Pulmonary artery endothelial cell (primary cell): ENCODE measurements around the gene MYO18B. TPM values are rescaled to one million over a fixed set of nuclear protein-coding genes. Genes with fewer than 3 reads are reported as not detected.

Experiments
- DNase-seq: peaks from one replicate; pipeline ENCODE4 v3.0.0-alpha.2; 2011; ENCODE audit warnings: low read depth, low spot score
- total RNA-seq: library from RNA; depleted of rRNA; stranded (reverse); fragments of >200 nt; gene quantifications from 2 replicates; pipeline ENCODE4 v1.2.3, GENCODE V29; 2014

Gene MYO18B
- total RNA-seq, 1 donor from 2014 or later: not detected

DNA sequence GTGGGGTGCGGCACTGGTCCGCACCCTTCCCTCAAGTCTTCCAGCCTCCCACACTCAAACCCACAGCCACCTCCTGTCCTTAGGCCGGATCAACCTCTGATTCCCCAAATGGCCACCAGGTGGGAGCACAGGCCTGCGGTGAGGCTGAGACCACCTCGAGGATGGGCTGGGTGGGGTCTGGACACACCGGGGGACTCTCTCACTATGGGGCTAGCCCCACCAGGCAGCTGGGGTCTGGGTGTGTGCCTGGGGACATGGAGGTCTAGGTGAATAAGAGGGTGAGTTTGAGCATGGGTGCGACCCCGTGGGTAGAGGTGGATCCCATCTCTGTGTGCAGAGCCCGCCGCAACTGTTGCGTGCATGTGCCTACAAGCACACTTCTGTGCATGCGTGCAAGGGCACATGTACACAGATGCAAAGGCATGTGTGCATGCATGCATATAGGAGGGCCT, 32.6 kb downstream of the MYO18B start:
- DNase-seq: no peak

- DNase-seq: no peak
Observed at GRCh38 chr22:25775531-25775930, 33.5 kb downstream of the MYO18B start.

DNA sequence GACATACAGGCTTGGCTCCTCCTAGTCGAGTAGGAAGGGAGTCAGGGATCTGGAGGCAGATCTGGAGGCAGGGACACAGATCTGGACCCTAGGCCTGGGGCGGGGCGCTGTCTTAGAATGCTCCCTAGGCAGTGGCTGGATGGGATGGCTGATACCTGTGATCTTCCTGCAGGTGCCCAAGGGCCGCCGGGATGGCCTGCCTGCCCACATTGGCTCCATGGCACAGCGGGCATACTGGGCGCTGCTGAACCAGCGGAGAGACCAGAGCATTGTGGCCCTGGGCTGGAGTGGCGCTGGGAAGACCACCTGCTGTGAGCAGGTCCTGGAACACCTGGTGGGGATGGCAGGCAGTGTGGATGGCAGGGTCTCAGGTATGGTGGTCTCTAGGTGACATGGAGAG, 35.4 kb downstream of the MYO18B start:
- DNase-seq: no peak

- DNase-seq: no peak
Observed at GRCh38 chr22:25777870-25778269, 35.9 kb downstream of the MYO18B start.

- no peak for DNase-seq
Observed at GRCh38 chr22:25779426-25779825, 37.4 kb downstream of the MYO18B start.

DNA sequence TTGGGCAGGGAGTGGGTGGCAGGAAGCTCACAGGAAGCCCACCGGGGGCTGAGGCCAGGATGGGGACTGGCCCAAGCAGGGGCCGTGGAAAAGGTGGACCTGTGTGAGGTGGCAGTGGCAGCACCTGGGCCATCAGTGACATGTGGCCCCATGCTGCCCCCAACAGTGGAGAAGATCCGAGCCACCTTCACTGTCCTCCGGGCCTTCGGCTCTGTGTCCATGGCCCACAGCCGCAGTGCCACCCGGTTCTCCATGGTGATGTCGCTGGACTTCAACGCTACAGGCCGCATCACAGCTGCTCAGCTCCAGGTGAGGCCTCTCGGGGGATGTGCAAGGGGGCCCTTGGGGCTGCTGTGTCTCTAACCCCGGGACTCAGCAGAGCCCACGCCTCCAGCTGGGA, 37.9 kb downstream of the MYO18B start:
- DNase-seq: no peak

GRCh38 chr22:25780673-25781072, 38.7 kb downstream of the MYO18B start:
- DNase-seq: no peak

GRCh38 chr22:25781801-25782200, 39.8 kb downstream of the MYO18B start:
- no peak for DNase-seq

- DNase-seq: no peak
Observed at GRCh38 chr22:25782831-25783230, 40.8 kb downstream of the MYO18B start.

- DNase-seq: no peak
Observed at GRCh38 chr22:25783856-25784255, 41.9 kb downstream of the MYO18B start.

GRCh38 chr22:25786165-25786564, 44.2 kb downstream of the MYO18B start:
- no peak for DNase-seq

- no peak for DNase-seq
Observed at GRCh38 chr22:25791556-25791955, 49.6 kb downstream of the MYO18B start.

GRCh38 chr22:25795478-25795877, 53.5 kb downstream of the MYO18B start:
- DNase-seq: no peak

DNA sequence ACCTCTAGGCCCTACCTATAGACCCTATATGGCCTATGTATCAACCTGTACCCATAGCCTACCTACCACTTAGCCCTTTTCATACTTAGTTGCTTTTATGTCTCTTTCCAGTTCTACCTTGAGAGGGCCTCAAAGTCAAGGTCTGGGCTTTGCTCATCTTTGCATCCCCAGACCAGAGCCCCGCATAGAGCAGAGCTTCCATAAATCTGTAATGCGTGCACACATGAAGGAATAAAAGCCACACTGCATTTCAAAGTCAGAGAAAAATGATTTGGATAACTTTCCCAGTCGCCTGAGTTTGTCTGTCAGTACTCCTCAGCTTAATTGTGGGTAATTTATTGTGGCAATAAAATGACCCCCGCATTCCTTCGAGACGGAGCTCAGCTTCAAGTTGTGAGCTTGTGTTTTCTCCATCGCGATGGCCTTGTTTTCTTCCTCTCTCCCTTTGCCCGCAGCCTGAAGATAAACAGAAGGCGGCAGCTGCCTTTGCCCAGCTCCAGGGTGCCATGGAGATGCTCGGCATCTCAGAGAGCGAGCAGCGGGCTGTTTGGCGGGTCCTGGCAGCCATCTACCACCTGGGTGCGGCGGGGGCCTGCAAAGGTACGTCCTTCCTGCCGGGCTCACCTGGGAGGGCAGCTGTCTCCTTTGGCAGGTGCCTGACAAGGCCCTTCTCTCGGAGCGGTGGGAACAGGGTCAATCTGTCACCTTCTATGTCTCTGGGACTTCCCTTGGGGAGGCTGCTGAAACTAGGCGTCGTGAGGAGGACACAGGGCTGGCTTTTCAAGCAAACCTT, 55.7 kb downstream of the MYO18B start:
- no peak for DNase-seq

- no peak for DNase-seq
Observed at GRCh38 chr22:25800766-25801165, 58.8 kb downstream of the MYO18B start.

DNA sequence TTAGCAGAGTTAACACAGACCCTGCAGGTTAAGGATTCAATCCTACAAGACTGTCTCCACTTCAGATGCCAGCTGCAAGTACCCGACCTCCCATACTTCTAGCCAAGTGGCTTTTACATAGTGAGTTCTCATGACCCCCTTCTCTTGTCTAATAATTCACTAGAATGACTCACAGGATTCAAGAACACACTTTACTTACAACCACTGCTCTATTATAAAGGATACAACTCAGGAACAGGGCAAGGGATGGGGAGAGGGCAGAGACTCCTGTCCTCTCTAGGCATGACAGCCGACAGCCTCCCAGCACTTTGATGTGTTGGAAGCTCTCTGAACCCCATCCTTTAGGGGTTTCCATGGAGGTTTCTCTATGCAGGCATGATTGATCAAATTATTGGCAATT, 60.0 kb downstream of the MYO18B start:
- no peak for DNase-seq

DNA sequence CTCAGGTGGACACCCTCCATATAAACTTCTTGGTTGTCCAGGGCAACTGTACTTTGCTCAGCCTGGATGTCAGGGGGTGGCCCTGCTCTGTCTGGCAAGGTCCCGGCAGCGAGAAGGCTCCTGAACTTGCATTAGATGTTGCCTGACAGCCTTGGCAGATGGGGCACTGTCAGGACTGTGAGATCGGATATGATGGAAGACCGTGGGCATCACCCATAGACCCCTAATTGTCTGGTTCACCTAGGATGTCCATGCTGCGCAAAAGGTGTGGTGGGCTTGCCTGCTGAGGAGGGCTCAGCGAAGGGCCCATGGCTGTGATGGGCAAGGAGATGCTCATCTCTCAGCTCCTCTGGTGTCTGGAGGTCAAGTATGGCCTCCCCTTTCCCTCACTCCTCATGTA, 62.7 kb downstream of the MYO18B start:
- no peak for DNase-seq

DNA sequence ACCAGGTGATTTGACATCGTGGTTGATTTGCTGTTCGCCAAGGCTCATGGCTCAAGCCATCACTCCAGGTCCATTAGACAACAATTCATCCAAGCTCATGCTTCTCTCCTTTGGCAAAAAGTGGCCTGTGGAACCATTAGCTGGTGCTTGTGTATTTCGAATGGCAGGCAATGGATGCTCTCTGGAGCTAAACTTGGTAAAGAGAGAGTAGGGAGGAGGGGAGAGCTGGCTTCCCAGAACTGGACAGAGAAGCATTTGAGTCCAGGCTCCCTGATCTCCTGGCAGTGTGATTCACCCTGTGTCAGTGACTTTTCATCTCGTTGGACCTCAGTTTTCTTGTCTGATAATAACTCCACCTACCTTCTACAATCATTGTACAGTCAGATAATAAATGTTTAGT, 64.6 kb downstream of the MYO18B start:
- no peak for DNase-seq

- no peak for DNase-seq
Observed at GRCh38 chr22:25814685-25815084, 72.7 kb downstream of the MYO18B start.

DNA sequence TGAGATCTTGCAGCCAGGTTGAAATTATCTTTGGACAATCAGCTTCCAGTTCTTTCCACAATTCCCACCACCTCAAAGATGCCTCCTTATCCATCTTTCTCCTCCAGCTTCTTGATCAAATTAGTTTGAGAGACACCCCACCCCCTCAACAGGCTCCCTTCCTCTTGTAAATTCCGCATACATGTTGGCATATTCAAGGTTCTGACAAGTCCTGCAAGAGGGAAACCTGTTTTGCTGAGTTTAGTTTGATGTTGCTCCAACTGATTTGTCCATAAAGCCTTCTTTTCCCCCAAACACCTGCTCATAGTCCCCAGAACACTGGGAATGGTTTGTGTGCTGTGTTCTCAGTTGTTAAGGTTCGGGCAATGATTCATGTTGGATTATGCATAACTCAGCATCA, 73.6 kb downstream of the MYO18B start:
- DNase-seq: no peak

DNA sequence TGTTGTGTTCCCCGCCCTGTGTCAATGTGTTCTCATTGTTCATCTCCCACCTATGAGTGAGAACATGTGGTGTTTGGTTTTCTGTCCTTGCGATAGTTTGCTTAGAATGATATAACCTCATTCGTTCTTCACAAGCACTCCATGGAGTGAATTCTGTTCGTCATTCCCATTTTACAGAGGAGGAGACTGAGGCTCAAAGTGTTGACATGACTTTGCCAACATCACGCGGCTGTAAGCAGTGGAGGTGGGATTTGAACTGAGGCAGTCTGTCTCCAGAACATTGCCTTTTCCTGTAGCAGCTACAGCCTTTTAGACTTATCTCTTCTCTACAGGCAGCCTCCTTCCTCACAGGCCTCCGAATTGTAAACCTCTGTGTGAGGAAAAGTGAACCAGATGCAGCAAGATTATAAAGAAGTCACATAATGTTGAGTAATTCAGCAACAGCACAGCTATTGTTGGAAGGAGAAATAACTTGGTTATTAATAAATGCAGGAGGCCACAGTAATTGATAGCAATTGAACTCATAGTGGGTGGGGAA, 74.6 kb downstream of the MYO18B start:
- DNase-seq: no peak

- no peak for DNase-seq
Observed at GRCh38 chr22:25817092-25817943, 75.3 kb downstream of the MYO18B start.
